Loucy (cell line): ENCODE data around the gene CD109.

Source experiments
- H2AFZ ChIP-seq: fragments of 200-600 bp; sonication (generic); 2 replicates; pipeline ENCODE4 v1.6.0; 2016; ENCODE audit warnings: antibody characterized with exemption, mild to moderate bottlenecking, low read length, moderate library complexity
- H3F3A ChIP-seq: fragments of 200-600 bp; 2 replicates; pipeline ENCODE4 v1.6.0; 2016; ENCODE audit warnings: antibody characterized with exemption, low read depth, mild to moderate bottlenecking
- H3K27me3 ChIP-seq: fragments of 200-600 bp; sonication (generic); 2 replicates; pipeline ENCODE4 v1.6.1; 2014; ENCODE audit warnings: low read length, mild to moderate bottlenecking; ENCODE audit not compliant: insufficient read depth, poor library complexity, severe bottlenecking
- H3K36me3 ChIP-seq: fragments of 200-600 bp; sonication (generic); 2 replicates; pipeline ENCODE4 v1.6.1; 2016; ENCODE audit warnings: low read length; ENCODE audit not compliant: insufficient read depth
- H3K4me1 ChIP-seq: fragments of 200-600 bp; sonication (generic); 2 replicates; pipeline ENCODE4 v1.5.1; 2014; ENCODE audit warnings: low read length, mild to moderate bottlenecking; ENCODE audit not compliant: insufficient read depth, poor library complexity, severe bottlenecking
- H3K4me2 ChIP-seq: fragments of 200-600 bp; sonication (generic); 2 replicates; pipeline ENCODE4 v1.6.0; 2014; ENCODE audit warnings: antibody characterized with exemption, low read length, low read depth, mild to moderate bottlenecking; ENCODE audit not compliant: poor library complexity, severe bottlenecking
- H3K4me3 ChIP-seq: fragments of 200-600 bp; sonication (generic); 2 replicates; pipeline ENCODE4 v1.5.1; 2014; ENCODE audit warnings: low read length, mild to moderate bottlenecking, mixed read lengths; ENCODE audit not compliant: poor library complexity, severe bottlenecking
- H3K79me2 ChIP-seq: fragments of 200-600 bp; sonication (generic); 2 replicates; pipeline ENCODE4 v1.6.1; 2014; ENCODE audit warnings: low read length; ENCODE audit not compliant: insufficient read depth
- H3K9ac ChIP-seq: fragments of 200-600 bp; sonication (generic); 2 replicates; pipeline ENCODE4 v1.6.0; 2014; ENCODE audit warnings: mild to moderate bottlenecking, low read depth, low read length, moderate library complexity; ENCODE audit not compliant: poor library complexity, severe bottlenecking
- H3K9me2 ChIP-seq: fragments of 200-600 bp; sonication (generic); replicated peaks from 2 replicates; pipeline ENCODE4 v1.6.1; 2016; ENCODE audit warnings: low read depth, low read length, mixed read lengths
- H3K9me3 ChIP-seq: fragments of 200-600 bp; sonication (generic); 2 replicates; pipeline ENCODE4 v1.6.1; 2014; ENCODE audit warnings: mild to moderate bottlenecking, antibody characterized with exemption, low read length, low read depth; ENCODE audit not compliant: insufficient read depth
- H4K20me1 ChIP-seq: fragments of 200-600 bp; sonication (generic); 2 replicates; pipeline ENCODE4 v1.6.0; 2014; ENCODE audit warnings: antibody characterized with exemption, low read length, mild to moderate bottlenecking; ENCODE audit not compliant: insufficient read depth, poor library complexity, severe bottlenecking
- CTCF ChIP-seq: fragments of 200-600 bp; sonication (generic); conservative IDR thresholded peaks from 2 replicates; pipeline ENCODE4 v1.5.1; 2014; ENCODE audit warnings: mild to moderate bottlenecking, antibody characterized with exemption, low read length
- EZH2phosphoT487 ChIP-seq: fragments of 200-600 bp; IDR thresholded peaks from 2 replicates; pipeline ENCODE4 v1.6.1; 2018; ENCODE audit warnings: antibody characterized with exemption, mild to moderate bottlenecking, moderate library complexity, borderline replicate concordance

CD109 gene

GRCh38 chr6:73727114-73727513 lies 31.1 kb downstream of the CD109 start:
- Histone ChIP-seq H3K79me2 (no peaks in the 10 kb centered on the region), H3K36me3 (peaks cover 14% of the 10 kb centered on the region; the same call in 1 of the 2 replicates), H3F3A (no peaks in the 10 kb centered on the region), H3K4me3 (no peak overlapping the region), H3K4me1 (peaks cover 37% of the 10 kb centered on the region), H3K9ac (no peak overlapping the region), H2AFZ (no peak overlapping the region), H4K20me1 (peaks cover 2% of the 10 kb centered on the region), H3K9me2 (no peaks in the 10 kb centered on the region), H3K9me3 (no peaks in the 10 kb centered on the region), H3K4me2 (no peak overlapping the region), H3K27me3 (no peaks in the 10 kb centered on the region)
- TF ChIP-seq EZH2phosphoT487 (no peak), CTCF (no peak)

- H2AFZ ChIP-seq = no peak overlapping the region
- no peaks in the 10 kb centered on the region for H3K9me3 ChIP-seq
- no peaks in the 10 kb centered on the region for H3K79me2 ChIP-seq
- H3K4me3 ChIP-seq = no peak overlapping the region
- H3K9me2 ChIP-seq = no peaks in the 10 kb centered on the region
- H3F3A ChIP-seq = no peaks in the 10 kb centered on the region
- peaks cover 21% of the 10 kb centered on the region for H3K4me1 ChIP-seq
- peak overlapping the region; percentile 1 for H3K9ac ChIP-seq
- TF ChIP-seq EZH2phosphoT487 = no peak
- TF ChIP-seq CTCF = no peak
- peak overlapping the region; percentile 38 for H3K4me2 ChIP-seq
- no peaks in the 10 kb centered on the region for H3K27me3 ChIP-seq
- H4K20me1 ChIP-seq = peaks cover 2% of the 10 kb centered on the region
- H3K36me3 ChIP-seq = peaks cover 14% of the 10 kb centered on the region; the same call in 1 of the 2 replicates
Observed at GRCh38 chr6:73728548-73729205, 32.7 kb downstream of the CD109 start.

GRCh38 chr6:73731285-73731684 lies 35.3 kb downstream of the CD109 start:
- no peaks in the 10 kb centered on the region for H4K20me1 ChIP-seq
- H3K79me2 ChIP-seq = no peaks in the 10 kb centered on the region
- no peak overlapping the region for H2AFZ ChIP-seq

More at GRCh38 chr6:73731285-73731684, 35.3 kb downstream of the CD109 start:
- Histone ChIP-seq H3K4me1 (peaks cover 13% of the 10 kb centered on the region), H3K4me2 (no peak overlapping the region), H3K9me2 (no peaks in the 10 kb centered on the region), H3K9me3 (no peaks in the 10 kb centered on the region), H3K36me3 (peaks cover 17% of the 10 kb centered on the region; the same call in 1 of the 2 replicates), H3K27me3 (no peaks in the 10 kb centered on the region), H3K4me3 (no peak overlapping the region), H3K9ac (no peak overlapping the region), H3F3A (no peaks in the 10 kb centered on the region)
- TF ChIP-seq CTCF (no peak), EZH2phosphoT487 (no peak)
